T47D (cell line): Measurements from ENCODE around the gene MAP3K20.
"Not testable (repeated sequence)": the region's sequence is repeated elsewhere in the genome, so short reads cannot be mapped to it uniquely, and the experiment has no call there.

Experiments used
- DNase-seq, 2 experiments: peaks; one replicate each; pipeline versions ENCODE4 v3.0.0 to v3.0.0-alpha.2; 2011 to 2012; ENCODE audit warnings: low read depth in 1 of 2, low spot score in 1 of 2
- JUND ChIP-seq: IDR thresholded peaks from 2 replicates; pipeline ENCODE4 v1.6.1; 2012; ENCODE audit warnings: low read depth
- in situ Hi-C: cut with HindIII; loops from 2 replicates; pipeline ENCODE4 v1.10.0; 2016; ENCODE audit warnings: low sequenced_read_pairs, low pct_unique_long_range_greater_than_20kb

Gene MAP3K20

GRCh38 chr2:173195100-173195499, 119.5 kb downstream of the MAP3K20 start:
- in situ Hi-C loops: no loop called here
- no peak for DNase-seq

GRCh38 chr2:173196080-173196479, 120.4 kb downstream of the MAP3K20 start:
- in situ Hi-C loops: no loop called here
- DNase-seq: no peak
- no peak for TF ChIP-seq JUND

More at GRCh38 chr2:173195100-173195499, 119.5 kb downstream of the MAP3K20 start:
- TF ChIP-seq JUND: no peak

- TF ChIP-seq JUND: no peak
- in situ Hi-C loops: no loop called here
- no peak for DNase-seq
Observed at GRCh38 chr2:173196638-173197037, 121.0 kb downstream of the MAP3K20 start.

GRCh38 chr2:173198327-173198726, 122.7 kb downstream of the MAP3K20 start:
- in situ Hi-C loops: no loop called here
- TF ChIP-seq JUND: no peak
- DNase-seq: no peak

- in situ Hi-C loops: no loop called here
- no peak for DNase-seq
- no peak for TF ChIP-seq JUND
Observed at GRCh38 chr2:173199294-173199693, 123.6 kb downstream of the MAP3K20 start.

GRCh38 chr2:173202570-173202969, 126.9 kb downstream of the MAP3K20 start:
- in situ Hi-C loops: loop anchor here (25.0 kb wide), 1 partner anchor 165 kb away; no protein-coding TSS in a partner anchor
- DNase-seq: no peak

GRCh38 chr2:173204316-173204715, 128.7 kb downstream of the MAP3K20 start:
- in situ Hi-C loops: loop anchor here (25.0 kb wide), 1 partner anchor 167 kb away; no protein-coding TSS in a partner anchor
- no peak for DNase-seq
- TF ChIP-seq JUND: no peak

More at GRCh38 chr2:173202570-173202969, 126.9 kb downstream of the MAP3K20 start:
- TF ChIP-seq JUND: no peak

- in situ Hi-C loops: loop anchor here (25.0 kb wide), 1 partner anchor 168 kb away; no protein-coding TSS in a partner anchor
- TF ChIP-seq JUND: no peak
- no peak for DNase-seq
Observed at GRCh38 chr2:173205375-173205774, 129.7 kb downstream of the MAP3K20 start.

GRCh38 chr2:173207124-173207523, 131.5 kb downstream of the MAP3K20 start:
- in situ Hi-C loops: loop anchor here (25.0 kb wide), 1 partner anchor 170 kb away; no protein-coding TSS in a partner anchor

GRCh38 chr2:173210270-173211196, 134.9 kb downstream of the MAP3K20 start:
- in situ Hi-C loops: loop anchor here (25.0 kb wide), 1 partner anchor 173 kb away; no protein-coding TSS in a partner anchor
- TF ChIP-seq JUND: no peak

More at GRCh38 chr2:173207124-173207523, 131.5 kb downstream of the MAP3K20 start:
- DNase-seq: not testable (repeated sequence)

GRCh38 chr2:173213181-173213580, 137.5 kb downstream of the MAP3K20 start:
- DNase-seq: no peak
- TF ChIP-seq JUND: no peak
- in situ Hi-C loops: loop anchor here (25.0 kb wide), 1 partner anchor 176 kb away; no protein-coding TSS in a partner anchor

More at GRCh38 chr2:173210270-173211196, 134.9 kb downstream of the MAP3K20 start:
- peak; percentile 16 to 73 for DNase-seq

GRCh38 chr2:173214213-173214612, 138.6 kb downstream of the MAP3K20 start:
- TF ChIP-seq JUND: no peak
- no peak for DNase-seq
- in situ Hi-C loops: loop anchor here (25.0 kb wide), 1 partner anchor 177 kb away; no protein-coding TSS in a partner anchor

- DNase-seq: no peak
- in situ Hi-C loops: loop anchor here (25.0 kb wide), 1 partner anchor 178 kb away; no protein-coding TSS in a partner anchor
- no peak for TF ChIP-seq JUND
Observed at GRCh38 chr2:173215316-173215715, 139.7 kb downstream of the MAP3K20 start.
